Astrocyte (in vitro differentiated cells and primary cell): ENCODE results near the gene PIK3C2B. TPM values are rescaled to one million over a fixed set of nuclear protein-coding genes. Genes with fewer than 3 reads are reported as not detected.

Experiments used
- DNase-seq: peaks from one replicate; pipeline ENCODE4 v3.0.0-alpha.2; 2010; ENCODE audit warnings: low read depth
- FAIRE-seq: peaks from 2 replicates; lab custom pipeline; 2011; peaks lifted over from hg19 to GRCh38; lab: Jason Lieb, UNC
- H2AFZ ChIP-seq: 2 replicates; pipeline ENCODE4 v1.6.0; 2012; ENCODE audit warnings: low read depth, low read length, inconsistent platforms
- H3K27ac ChIP-seq: 2 replicates; pipeline ENCODE4 v1.5.1; 2011; ENCODE audit warnings: low read depth, low read length, inconsistent platforms
- H3K27me3 ChIP-seq: 2 replicates; pipeline ENCODE4 v1.6.0; 2011; ENCODE audit warnings: low read length, inconsistent platforms; ENCODE audit not compliant: insufficient read depth
- H3K36me3 ChIP-seq: 2 replicates; pipeline ENCODE4 v1.5.1; 2011; ENCODE audit warnings: low read length, inconsistent platforms; ENCODE audit not compliant: insufficient read depth
- H3K4me1 ChIP-seq: 2 replicates; pipeline ENCODE4 v1.5.1; 2011; ENCODE audit warnings: low read length, inconsistent platforms; ENCODE audit not compliant: insufficient read depth
- H3K4me2 ChIP-seq: 2 replicates; pipeline ENCODE4 v1.6.0; 2012; ENCODE audit warnings: low read length, inconsistent platforms
- H3K4me3 ChIP-seq: 2 replicates; pipeline ENCODE4 v1.5.1; 2011; ENCODE audit warnings: low read depth, mild to moderate bottlenecking, low read length, inconsistent platforms; ENCODE audit not compliant: insufficient read depth
- H3K79me2 ChIP-seq: 2 replicates; pipeline ENCODE4 v1.6.0; 2012; ENCODE audit warnings: mild to moderate bottlenecking, low read length, inconsistent platforms; ENCODE audit not compliant: insufficient read depth
- H3K9ac ChIP-seq: 2 replicates; pipeline ENCODE4 v1.6.0; 2012; ENCODE audit warnings: mild to moderate bottlenecking, low read length, inconsistent platforms
- H3K9me3 ChIP-seq: 2 replicates; pipeline ENCODE4 v1.5.1; 2012; ENCODE audit warnings: low read depth, mild to moderate bottlenecking, low read length, inconsistent platforms; ENCODE audit not compliant: insufficient read depth
- H4K20me1 ChIP-seq: 2 replicates; pipeline ENCODE4 v1.6.0; 2012; ENCODE audit warnings: low read length, inconsistent platforms; ENCODE audit not compliant: insufficient read depth
- H3K27ac Mint-ChIP-seq: one replicate; pipeline ENCODE4 v1.8.0; 2021; ENCODE audit warnings: mild to moderate bottlenecking, mixed read lengths; ENCODE audit not compliant: unreplicated experiment
- H3K27me3 Mint-ChIP-seq: one replicate; pipeline ENCODE4 v1.8.0; 2021; ENCODE audit warnings: low read depth, mixed read lengths; ENCODE audit not compliant: unreplicated experiment
- H3K36me3 Mint-ChIP-seq: one replicate; pipeline ENCODE4 v1.8.0; 2021; ENCODE audit warnings: low read depth, mixed read lengths; ENCODE audit not compliant: unreplicated experiment
- H3K4me1 Mint-ChIP-seq: one replicate; pipeline ENCODE4 v1.8.0; 2021; ENCODE audit warnings: low read depth, mixed read lengths; ENCODE audit not compliant: unreplicated experiment
- H3K4me3 Mint-ChIP-seq: one replicate; pipeline ENCODE4 v1.8.0; 2021; ENCODE audit warnings: mild to moderate bottlenecking, moderate library complexity, mixed read lengths; ENCODE audit not compliant: unreplicated experiment
- H3K9me3 Mint-ChIP-seq: one replicate; pipeline ENCODE4 v1.8.0; 2021; ENCODE audit warnings: mild to moderate bottlenecking, mixed read lengths; ENCODE audit not compliant: unreplicated experiment
- CTCF ChIP-seq: IDR thresholded peaks from 2 replicates; pipeline ENCODE4 v1.5.1; 2011; ENCODE audit warnings: low read depth, mild to moderate bottlenecking, inconsistent platforms, low read length, moderate library complexity; ENCODE audit not compliant: insufficient read depth
- EZH2 ChIP-seq: IDR thresholded peaks from 2 replicates; pipeline ENCODE4 v1.6.1; 2012; ENCODE audit warnings: mild to moderate bottlenecking, low read length, inconsistent platforms; ENCODE audit not compliant: insufficient read depth
- total RNA-seq: library from RNA; stranded (reverse); gene quantifications from 2 replicates; pipeline ENCODE4 v1.2.1, GENCODE V29; 2021

The PIK3C2B gene
- total RNA-seq, 1 donor from 2014 or later = 19.3 TPM

GRCh38 chr1:204466416-204467405 is 27.9 kb downstream of the PIK3C2B start:
- peaks cover 3% of the 10 kb centered on the region for H4K20me1 ChIP-seq
- no peaks in the 10 kb centered on the region for H3K27me3 Mint-ChIP-seq
- H3K79me2 ChIP-seq = no peaks in the 10 kb centered on the region
- H3K27me3 ChIP-seq = peaks cover 3% of the 10 kb centered on the region
- H3K4me1 Mint-ChIP-seq = peaks cover 13% of the 10 kb centered on the region
- TF ChIP-seq EZH2 = no peak
- no peak for TF ChIP-seq CTCF
- no peak overlapping the region for H2AFZ ChIP-seq
- H3K27ac ChIP-seq = no peak overlapping the region
- FAIRE-seq (no peak), DNase-seq (no peak)
- peaks cover 31% of the 10 kb centered on the region for H3K36me3 Mint-ChIP-seq
- H3K9me3 Mint-ChIP-seq = no peaks in the 10 kb centered on the region
- no peaks in the 10 kb centered on the region for H3K36me3 ChIP-seq
- no peak overlapping the region for H3K9ac ChIP-seq
- H3K9me3 ChIP-seq = no peaks in the 10 kb centered on the region
- no peak overlapping the region for H3K4me3 Mint-ChIP-seq
- peaks cover 3% of the 10 kb centered on the region for H3K4me1 ChIP-seq
- H3K27ac Mint-ChIP-seq = no peak overlapping the region
- H3K4me2 ChIP-seq = no peak overlapping the region
- no peak overlapping the region for H3K4me3 ChIP-seq

GRCh38 chr1:204465546-204466415 is 28.8 kb downstream of the PIK3C2B start:
- H3K27ac Mint-ChIP-seq = no peak overlapping the region
- Histone ChIP-seq H3K9me3 (no peaks in the 10 kb centered on the region), H3K27ac (no peak overlapping the region), H4K20me1 (peaks cover 3% of the 10 kb centered on the region), H3K27me3 (peaks cover 3% of the 10 kb centered on the region), H3K36me3 (no peaks in the 10 kb centered on the region), H3K9ac (no peak overlapping the region), H3K4me2 (no peak overlapping the region), H3K79me2 (no peaks in the 10 kb centered on the region), H2AFZ (no peak overlapping the region), H3K4me3 (no peak overlapping the region), H3K4me1 (peaks cover 3% of the 10 kb centered on the region)
- H3K36me3 Mint-ChIP-seq = peaks cover 35% of the 10 kb centered on the region
- DNase-seq (peak; percentile 7), FAIRE-seq (no peak)
- H3K27me3 Mint-ChIP-seq = no peaks in the 10 kb centered on the region
- no peak overlapping the region for H3K4me3 Mint-ChIP-seq
- H3K4me1 Mint-ChIP-seq = peaks cover 13% of the 10 kb centered on the region
- TF ChIP-seq CTCF (no peak), EZH2 (no peak)
- H3K9me3 Mint-ChIP-seq = no peaks in the 10 kb centered on the region
